Measurements from ENCODE around the gene FAM72D. TPM values are rescaled to one million over a fixed set of nuclear protein-coding genes. Genes with fewer than 3 reads are reported as not detected.
"Not testable (repeated sequence)": the region's sequence is repeated elsewhere in the genome, so short reads cannot be mapped to it uniquely, and the experiment has no call there.

The FAM72D gene
- 1 to 10 TPM; 1.6 to 4.3 (median 2.1) TPM for polyA plus RNA-seq (ENCODE audit: insufficient read length in 4 of 4)

DNA sequence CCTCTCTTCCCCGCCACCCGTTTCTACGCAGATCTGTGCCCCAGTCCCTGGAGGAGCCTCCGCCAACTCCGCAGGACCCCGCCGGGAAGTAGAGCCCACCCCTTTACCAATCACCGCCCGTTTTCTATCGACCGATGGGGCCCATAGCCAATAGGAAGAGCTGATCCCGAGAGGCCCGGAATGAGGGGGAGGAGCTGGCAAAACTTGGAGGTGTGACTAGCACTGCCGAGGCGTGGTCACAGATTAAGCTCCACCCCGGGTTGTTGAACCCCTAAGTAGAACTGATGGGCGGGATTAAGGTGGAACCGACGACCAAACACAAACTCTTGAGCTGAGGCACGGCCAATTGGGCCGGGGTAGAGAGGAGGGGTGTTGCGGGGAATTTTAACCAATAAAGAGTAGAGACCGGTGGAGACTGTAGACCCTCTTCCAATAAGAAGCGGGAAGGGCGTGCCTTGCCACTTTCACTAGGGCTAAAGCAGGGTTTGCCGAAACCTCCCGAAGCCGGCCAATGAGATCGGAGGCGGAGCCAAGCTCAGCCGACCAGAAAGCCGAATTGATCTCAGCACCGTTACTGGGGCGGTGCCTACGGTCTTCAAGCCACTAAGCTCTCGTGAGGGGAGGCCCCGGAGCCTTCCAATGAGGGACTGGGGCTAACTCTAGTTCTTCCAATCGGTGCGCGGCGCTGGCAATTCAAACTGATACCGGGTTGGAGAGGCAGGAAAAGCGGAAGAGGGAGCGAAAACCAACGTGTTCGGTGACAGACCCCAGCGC, at the start of gene FAM72D, which contains the start of gene SRGAP2B:
TSS of gene FAM72D (plus strand) at position 691 of the 774 bp plus-strand sequence. CDS start 874 bp downstream, outside the sequence.
TSS of gene SRGAP2B (minus strand) at position 45 of the 774 bp plus-strand sequence. CDS start 2,427 bp downstream, outside the sequence.
- not testable (repeated sequence) for DNase-seq (ENCODE audit: low read depth in 4 of 4, low spot score in 3 of 4)

DNA sequence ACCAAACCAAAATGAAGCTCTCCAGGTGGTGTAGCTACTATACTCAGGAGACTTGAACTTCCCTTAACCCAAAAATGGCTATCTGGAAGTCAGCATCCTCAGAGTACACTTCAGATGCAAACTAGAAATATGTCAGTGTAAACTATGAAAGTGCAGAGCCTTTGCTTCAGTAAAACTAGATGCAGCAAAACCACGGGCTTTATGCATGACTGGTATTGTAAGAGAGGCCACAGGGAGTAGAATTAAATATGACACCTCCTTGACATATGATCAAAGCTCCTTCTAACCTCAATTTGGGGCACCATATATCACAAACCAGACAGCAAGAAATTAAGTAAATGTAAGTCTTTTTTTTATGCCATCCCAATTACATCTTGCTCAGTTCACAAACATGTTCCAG, 48.2 kb upstream of the FAM72D start:
- not testable (repeated sequence) for DNase-seq (ENCODE audit: low read depth in 4 of 4, low spot score in 3 of 4)

DNA sequence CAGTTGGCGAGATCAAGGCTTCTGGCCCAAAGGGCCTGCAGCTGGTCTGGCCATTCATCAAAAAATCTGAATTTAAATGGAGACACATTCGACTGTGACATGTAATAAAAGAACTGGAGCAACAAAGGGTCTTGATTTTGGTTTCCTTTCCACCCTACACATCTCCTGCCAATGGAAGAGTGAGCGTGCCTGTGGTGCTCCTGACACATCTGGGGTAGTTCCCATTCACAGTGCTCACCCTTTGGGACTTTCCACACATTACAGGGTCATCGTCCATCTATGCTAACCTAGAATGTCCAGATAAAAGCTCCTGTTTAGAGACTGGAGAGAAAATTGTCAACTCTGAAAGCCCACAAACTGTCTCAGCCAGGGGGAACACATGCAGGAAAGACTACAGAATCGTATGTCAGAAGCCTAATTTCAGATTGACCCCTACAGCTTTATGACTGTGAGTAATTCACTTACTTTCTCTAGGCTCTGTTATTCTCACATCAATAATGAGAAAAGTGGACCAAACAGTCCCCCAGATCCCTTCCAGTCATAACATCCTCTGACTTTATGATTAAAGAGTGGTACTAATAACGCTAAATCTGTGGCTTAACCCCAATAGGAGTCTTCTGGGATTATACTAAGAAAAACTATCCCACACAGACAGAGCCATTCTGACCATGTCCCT, 47.5 kb upstream of the FAM72D start:
- DNase-seq (ENCODE audit: low read depth in 4 of 4, low spot score in 3 of 4): not testable (repeated sequence)

DNA sequence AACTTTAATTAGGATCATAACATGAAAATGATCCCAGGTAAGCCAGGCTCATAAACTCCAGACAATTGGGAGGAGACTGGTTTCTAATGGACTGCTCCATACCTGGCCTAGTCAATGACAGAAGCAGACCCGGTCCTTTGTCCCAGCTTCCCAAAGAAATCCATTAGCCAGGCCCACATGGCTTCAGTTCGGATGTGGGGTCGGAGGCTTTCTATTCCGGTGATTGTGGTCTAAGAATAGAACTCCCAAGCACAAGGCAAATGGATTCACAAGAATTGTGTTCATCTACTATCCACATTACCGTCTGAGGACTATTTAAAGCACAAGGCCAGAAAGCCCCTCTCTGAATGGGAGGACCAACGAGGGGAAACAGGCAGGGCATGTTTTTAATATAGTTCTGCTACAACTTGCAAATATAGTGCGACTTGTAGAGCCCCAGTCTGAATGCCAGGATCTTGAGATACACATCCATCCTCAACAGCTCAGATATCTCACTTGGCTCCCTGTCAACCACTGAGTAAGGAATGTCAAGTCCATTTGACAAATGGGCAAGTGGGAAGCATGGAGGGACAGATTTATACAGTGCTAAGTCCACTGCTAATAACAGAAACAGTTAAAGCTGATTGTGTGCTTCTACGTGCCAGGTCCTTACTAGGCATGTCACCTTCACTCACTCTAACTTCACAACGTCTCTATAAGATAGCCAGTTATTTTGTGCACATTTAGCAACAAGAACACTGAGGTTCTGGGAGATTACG, 43.6 kb upstream of the FAM72D start:
- DNase-seq (ENCODE audit: low read depth in 4 of 4, low spot score in 3 of 4): not testable (repeated sequence)

DNA sequence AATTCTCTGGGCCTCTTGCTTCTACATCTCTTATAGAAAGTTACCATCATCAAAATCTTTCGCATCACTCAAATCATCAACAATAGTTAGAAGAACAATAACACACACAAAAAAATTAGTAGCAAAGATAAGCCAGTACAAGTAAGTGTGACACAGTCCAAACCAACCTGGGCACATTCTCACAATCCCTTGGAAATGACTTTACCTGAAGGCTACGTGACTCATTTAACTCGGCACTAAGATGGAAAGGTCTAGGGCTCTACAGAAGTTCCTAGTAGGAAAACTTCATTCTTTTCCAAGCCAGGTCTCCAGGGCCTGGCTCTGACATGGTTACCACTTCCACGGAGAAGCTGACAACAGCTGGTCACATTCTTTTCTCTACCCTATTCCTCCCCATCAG, 42.3 kb upstream of the FAM72D start:
- DNase-seq (ENCODE audit: low read depth in 4 of 4, low spot score in 3 of 4): not testable (repeated sequence)

DNA sequence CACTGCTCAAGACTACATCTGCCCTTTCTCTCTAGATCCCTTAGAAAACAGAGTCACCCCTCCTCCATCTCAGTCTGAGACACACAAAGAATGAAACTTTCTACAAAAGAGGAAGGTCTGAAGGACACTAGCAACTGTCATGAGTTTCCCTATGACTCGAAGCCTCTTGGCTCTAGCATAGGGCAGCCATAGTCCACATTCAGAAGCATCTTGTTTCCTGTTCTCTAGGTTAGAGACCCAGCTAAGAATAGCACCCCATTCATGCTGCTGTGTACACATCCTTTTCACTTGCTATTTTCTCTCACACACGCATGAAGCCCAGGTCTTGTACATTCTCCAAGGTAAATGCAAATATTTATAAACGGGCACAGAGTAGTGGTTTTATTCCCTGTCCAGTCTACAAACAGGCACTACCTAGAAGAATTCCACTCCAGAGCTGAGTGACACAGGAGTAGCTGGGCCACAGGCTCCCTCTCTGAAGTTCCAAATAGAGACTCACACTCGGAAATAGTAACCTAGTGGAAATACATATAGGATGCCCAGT, 40.5 kb upstream of the FAM72D start:
- not testable (repeated sequence) for DNase-seq (ENCODE audit: low read depth in 4 of 4, low spot score in 3 of 4)

DNA sequence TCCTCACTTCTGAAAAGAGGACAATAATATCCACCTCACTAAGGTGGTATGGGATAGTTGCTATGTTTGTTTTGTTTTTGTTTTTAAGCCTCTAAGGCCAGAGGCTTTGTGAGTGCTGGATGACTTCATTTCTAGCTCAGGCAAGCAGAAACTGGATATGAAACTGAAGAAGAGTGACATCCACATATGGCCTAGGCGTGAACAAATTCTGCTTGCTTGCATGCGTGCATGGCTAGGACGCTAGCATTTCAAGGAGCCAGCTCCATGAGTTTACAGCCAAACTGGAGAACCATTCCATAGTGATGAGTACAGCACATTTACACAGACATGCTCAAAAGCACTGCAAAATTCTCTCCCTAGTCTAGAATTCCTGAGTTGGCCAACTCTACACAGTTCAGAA, 37.6 kb upstream of the FAM72D start:
- DNase-seq (ENCODE audit: low read depth in 4 of 4, low spot score in 3 of 4): not testable (repeated sequence)

DNA sequence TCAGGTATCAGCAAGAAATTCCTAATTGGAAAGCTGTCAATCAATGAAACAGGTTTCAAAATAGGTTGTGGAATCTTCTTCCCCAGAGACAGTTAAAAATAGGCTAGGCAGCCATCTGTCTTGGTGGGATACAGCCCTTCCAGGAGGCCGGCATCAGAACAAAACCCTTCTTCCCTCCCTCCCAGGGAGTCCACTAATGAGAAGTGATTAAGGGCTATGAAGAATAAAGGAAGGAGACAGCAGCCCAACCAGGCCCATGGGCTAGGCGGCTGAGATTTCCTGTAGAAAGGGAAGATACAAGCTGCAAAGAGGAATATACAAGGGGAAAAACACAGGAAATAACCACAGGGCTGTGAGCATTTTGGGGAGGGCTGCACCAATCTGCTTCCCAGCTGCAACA, 32.5 kb upstream of the FAM72D start:
- not testable (repeated sequence) for DNase-seq (ENCODE audit: low read depth in 4 of 4, low spot score in 3 of 4)

DNA sequence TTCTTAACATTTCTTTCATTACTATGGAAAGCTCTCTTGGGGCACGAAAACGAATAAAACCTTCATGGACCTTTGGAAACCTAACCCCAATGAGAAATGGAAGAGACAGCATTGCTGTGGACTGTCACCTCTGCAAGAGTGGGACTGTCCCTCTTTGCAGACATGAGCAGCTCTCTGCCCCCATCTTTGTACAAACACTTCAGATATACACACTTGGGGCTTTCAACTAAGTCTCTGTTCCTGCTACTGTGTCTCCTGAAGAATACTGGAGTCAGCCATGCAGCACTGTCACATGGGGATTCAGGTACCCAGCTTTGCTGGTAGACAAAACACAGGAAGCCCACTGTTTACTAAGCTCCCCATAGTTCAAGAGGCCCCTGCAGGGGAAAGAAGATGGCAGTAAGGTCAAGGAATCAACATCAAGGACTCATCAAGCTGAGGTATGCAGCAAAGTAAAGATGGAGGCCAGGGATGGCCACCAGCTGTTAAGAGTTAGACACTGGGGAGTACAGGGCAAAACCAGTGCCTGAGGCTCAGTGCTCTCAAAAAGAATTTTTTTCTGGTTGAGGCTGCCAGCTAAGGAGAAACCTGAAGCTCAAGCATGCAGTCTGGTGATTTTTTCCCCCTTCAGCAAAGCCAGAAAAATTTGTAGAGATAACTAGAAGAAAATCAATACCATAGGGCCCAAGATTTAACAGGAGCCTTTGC, 31.7 kb upstream of the FAM72D start:
- not testable (repeated sequence) for DNase-seq (ENCODE audit: low read depth in 4 of 4, low spot score in 3 of 4)

DNA sequence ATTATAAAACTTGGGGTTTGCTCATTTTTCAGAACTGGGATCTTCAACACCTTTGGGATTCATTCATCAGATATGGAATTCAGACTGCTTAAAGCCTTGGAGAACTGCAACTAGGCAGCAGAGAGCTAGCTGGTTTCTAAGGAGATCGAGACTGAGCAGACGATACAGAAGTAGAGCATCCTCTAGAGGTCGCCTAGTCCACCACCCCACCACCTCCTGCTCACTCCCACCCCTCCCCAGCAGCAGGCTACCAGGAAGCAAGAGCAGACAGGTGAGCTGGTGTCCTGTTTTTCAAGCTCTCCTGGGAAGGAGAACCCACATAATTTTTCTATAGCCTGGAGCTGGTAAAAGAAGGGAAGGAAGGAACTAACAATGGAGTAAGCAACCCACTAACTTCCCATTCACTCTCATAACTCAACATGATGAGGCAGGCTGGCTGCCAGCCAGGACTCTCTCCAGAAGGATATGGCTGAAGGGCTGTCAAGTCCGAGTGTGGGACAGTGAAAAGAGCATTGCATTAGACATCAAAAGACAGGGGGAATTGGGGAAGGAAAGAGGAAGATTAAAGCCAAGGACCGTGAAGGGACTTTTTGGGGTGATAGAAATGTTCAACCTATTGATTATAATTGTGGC, 30.5 kb upstream of the FAM72D start:
- DNase-seq (ENCODE audit: low read depth in 4 of 4, low spot score in 3 of 4): not testable (repeated sequence)

DNA sequence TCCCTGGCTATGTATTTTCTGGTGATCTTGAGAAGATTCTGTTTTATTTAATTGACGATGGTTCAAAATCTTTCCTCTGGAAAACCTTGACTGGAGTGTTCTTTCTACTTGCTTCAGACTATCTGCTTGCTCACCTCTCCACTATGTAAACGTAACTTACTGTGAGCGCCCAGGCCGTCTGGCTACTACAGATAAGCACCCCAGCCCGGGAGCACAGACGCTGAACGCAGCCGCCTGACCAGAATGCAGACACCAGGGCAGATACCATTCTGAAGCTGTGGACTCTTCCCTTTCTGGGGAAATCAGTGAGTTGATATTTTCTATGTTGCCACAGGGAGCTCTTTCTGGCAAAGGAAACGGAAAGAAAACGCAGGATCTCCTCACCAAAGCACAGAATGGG, 29.3 kb upstream of the FAM72D start:
- DNase-seq (ENCODE audit: low read depth in 4 of 4, low spot score in 3 of 4): not testable (repeated sequence)

DNA sequence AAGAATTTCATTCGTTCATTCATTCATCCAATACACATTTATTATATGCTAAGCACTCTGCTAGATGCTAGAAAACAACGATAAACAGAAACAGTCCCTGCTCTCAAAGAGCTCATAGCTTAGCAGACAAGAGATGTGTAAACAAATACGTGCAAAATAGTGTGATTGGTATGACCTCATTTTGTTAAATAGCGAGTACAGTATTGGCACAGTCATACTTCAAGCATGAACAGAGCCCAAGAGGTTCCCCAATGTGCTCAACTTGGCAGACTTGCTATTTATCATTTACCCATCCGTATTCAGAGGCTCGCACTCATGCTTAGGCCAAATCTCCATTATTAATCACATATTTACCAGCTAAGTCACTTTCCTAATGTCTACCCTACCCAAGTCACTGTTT, 24.2 kb upstream of the FAM72D start:
- DNase-seq (ENCODE audit: low read depth in 4 of 4, low spot score in 3 of 4): not testable (repeated sequence)

DNA sequence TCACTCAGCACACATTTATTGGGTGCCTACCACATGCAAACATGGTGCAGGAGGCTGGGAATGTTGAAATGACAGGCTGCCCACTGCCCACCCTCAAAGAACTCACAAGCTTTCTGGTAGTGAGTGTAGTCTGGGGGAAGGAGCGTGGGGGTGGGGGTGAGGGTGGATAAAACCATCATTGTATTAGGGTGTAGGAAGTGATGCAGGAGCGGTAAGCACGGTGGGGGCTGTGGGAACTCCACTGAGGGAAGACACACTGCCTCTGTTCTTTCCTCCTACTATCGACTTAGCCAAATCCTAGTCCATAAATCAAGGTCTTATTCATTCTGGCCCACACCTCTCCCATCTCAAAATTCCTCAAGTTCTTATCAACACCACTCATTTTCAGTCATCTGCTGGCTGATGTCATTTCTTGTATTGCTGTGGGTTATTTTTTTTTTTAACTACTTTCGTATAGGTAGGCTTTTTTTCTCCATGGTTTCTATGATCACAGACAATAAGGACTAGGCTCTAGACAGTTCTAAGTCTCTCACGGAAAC, 21.7 kb upstream of the FAM72D start:
- DNase-seq (ENCODE audit: low read depth in 4 of 4, low spot score in 3 of 4): not testable (repeated sequence)

DNA sequence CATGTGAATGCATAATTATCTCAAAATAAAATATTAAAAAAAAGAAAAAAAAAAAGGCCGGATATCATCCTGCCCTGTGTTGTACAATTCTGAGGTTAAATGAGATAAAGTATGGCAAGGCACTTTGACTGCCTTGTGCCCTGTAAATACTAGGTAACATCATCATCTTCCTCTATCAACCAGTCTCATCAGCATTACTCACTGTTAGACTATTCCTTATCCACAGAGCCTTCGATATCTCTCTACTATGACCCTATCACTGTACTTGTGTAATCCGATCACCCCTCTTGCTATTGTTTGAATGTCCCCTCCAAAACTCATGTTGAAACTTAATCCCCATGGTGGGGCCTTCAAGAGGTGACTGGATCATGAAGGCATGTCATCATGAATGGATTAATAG, 18.9 kb upstream of the FAM72D start:
- DNase-seq (ENCODE audit: low read depth in 4 of 4, low spot score in 3 of 4): not testable (repeated sequence)

DNA sequence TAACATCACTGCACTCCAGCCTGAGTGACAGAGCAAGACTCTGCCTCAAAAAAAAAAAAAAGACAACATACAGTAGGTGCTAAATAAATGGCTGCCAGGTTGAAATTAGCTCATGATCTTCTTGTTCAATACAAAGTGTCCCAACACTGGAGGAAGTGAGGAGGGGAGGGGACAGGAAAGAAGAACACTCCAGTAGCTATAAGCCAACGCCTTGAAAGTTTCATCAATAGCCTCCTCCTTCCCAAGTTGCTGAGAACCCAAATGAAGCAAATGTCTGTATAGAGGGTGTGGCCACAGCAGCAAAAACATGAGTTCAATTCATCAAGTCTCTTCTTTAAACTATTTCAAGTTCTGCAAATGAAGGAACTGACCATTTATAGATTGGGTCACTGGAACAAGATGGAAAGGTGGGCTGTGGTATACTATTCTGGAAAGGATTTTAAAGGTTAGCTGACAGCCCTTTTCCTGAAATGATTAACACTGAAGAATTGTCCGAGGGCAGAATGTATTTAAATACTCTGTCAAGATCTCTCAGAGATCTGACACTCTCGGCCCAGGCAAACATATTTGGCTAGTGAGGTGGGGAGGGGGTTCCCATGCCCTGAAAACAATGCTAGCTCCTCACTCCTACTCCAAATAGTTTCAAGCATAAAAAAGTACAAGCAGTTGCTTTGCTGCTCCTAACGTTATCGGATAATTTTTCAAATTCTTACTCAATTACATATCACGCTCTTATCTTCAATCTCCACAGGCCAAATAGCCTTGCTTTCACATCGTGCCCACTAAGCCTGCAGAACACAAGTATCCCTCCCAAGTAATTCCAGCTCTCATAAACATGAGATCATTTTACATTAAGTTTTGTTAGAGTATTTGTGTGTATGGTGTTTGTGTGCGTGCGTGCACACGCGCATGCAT, 17.6 kb upstream of the FAM72D start:
- DNase-seq (ENCODE audit: low read depth in 4 of 4, low spot score in 3 of 4): not testable (repeated sequence)

DNA sequence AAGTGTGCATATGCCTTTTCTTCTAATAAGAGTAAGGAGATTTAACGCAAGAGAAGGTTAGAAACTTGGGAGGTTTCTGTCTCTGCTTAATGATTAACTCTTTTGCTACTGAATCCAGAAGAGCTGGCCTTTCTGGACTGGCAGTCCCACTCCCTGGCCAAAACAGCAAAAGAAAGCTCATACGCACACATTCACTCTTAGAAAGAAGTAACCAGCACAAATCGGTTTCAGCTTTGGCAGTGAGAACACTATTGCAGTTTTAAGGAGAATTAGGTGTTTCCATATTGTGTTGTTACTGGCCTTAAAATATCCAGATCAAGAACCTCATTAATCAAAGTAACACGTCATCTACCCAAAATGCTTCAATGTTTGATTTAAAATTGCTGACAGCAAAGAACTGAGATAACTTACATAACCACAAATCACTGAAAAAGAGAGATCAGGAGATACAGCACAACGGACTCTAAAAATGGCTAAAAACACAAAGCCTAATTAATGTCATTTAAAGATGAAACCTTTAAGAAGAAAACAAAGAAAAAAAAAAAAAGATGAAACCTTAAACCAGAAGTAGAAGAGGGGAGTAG, 16.9 kb upstream of the FAM72D start:
- DNase-seq (ENCODE audit: low read depth in 4 of 4, low spot score in 3 of 4): not testable (repeated sequence)

DNA sequence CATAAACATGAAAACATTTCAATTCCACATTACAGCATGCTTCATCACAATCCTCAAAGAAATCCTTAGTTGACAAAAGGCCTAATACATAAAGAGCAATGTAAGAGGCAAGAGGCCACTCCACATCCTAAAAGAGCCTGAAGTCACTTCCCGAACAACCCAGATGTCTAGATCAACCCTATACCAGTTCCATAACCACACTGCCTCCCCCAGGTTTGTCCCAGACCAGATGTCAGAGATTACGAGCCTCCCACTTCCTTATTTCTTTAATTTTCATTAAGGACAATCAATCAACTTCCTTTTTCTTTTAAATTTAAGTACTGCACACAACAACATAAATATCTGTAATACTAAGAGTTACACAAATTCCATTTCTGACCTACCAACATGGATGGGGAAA, 16.0 kb upstream of the FAM72D start:
- not testable (repeated sequence) for DNase-seq (ENCODE audit: low read depth in 4 of 4, low spot score in 3 of 4)

DNA sequence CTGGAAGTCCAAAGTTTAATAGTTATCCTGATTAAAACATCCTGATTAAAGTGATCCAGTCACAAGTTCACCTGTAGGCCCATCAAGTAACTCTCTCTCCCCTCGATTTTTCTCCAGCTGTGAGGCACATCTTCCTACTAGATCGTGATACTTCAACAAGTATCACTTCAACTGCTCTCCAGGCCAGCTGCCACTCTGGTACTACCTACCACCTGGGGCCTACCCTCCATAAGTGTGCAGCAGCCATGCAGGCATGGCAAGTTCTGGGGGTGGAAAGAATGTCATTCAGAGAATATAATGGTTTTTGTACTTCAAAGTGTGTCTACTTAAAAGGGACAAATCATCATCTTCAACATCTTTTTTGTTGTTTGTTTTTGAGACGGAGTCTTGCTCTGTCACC, 15.6 kb upstream of the FAM72D start:
- DNase-seq (ENCODE audit: low read depth in 4 of 4, low spot score in 3 of 4): not testable (repeated sequence)
